Measurements from ENCODE around the gene HOXC11. TPM values are rescaled to one million over a fixed set of nuclear protein-coding genes. Genes with fewer than 3 reads are reported as not detected.

The HOXC11 gene
- total RNA-seq, 1 experiment from 2014 or later = not detected

GRCh38 chr12:53938326-53939140, 34.4 kb upstream of the HOXC11 start, which contains the start of gene HOXC13:
HOXC13 (plus strand) TSS chr12:53938831; CDS start chr12:53938907, 76 bp downstream.
- H3K36me3 ChIP-seq (replicated peaks; ENCODE audit: control insufficient read depth, insufficient read depth, low read length) = no peaks in the 10 kb centered on the region
- H3K27me3 ChIP-seq (ENCODE audit: control insufficient read depth, insufficient read depth, low read length) = peaks cover 100% of the 10 kb centered on the region
- no peak within 1 kb of the TSS; the same call in 1 of the 2 replicates for H3K4me3 ChIP-seq (ENCODE audit: insufficient read depth, low read depth, low read length)
- peak; percentile 98 for DNase-seq

GRCh38 chr12:53939141-53940108, 33.5 kb upstream of the HOXC11 start:
- Histone ChIP-seq H3K4me3 (ENCODE audit: insufficient read depth, low read depth, low read length) (no peak overlapping the region; the same call in 1 of the 2 replicates), H3K27me3 (ENCODE audit: control insufficient read depth, insufficient read depth, low read length) (peaks cover 100% of the 10 kb centered on the region), H3K36me3 (replicated peaks; ENCODE audit: control insufficient read depth, insufficient read depth, low read length) (no peaks in the 10 kb centered on the region)
- peak; percentile 81 for DNase-seq

- H3K4me3 ChIP-seq (ENCODE audit: insufficient read depth, low read depth, low read length) = no peak overlapping the region
- peak; percentile 28 for DNase-seq
- peaks cover 100% of the 10 kb centered on the region for H3K27me3 ChIP-seq (ENCODE audit: control insufficient read depth, insufficient read depth, low read length)
- H3K36me3 ChIP-seq (replicated peaks; ENCODE audit: control insufficient read depth, insufficient read depth, low read length) = no peaks in the 10 kb centered on the region
These were observed 32.4 kb upstream of the HOXC11 start for GRCh38 chr12:53940443-53941014.

DNA sequence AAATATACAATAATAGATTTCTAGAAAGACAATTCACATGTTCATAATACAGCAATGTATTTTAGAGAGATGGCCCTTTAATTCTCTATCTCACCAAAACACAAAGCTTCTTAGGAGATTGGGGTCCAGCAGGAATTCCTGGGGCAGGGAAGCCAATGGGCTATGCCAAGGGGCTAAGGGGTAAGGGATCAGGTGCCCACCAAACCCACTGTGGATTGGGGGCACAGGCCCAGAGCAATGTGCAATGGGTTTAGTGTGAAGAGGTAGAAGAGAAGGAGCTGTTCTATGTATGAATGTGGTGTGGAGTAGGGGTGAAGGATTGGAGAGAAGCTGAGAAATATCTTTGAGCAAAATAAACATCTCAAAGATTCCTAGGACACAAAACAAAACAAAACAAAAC, 31.7 kb upstream of the HOXC11 start:
- DNase-seq = peak; percentile 5
- Histone ChIP-seq H3K27me3 (ENCODE audit: control insufficient read depth, insufficient read depth, low read length) (peaks cover 100% of the 10 kb centered on the region), H3K36me3 (replicated peaks; ENCODE audit: control insufficient read depth, insufficient read depth, low read length) (no peaks in the 10 kb centered on the region), H3K4me3 (ENCODE audit: insufficient read depth, low read depth, low read length) (no peak overlapping the region)

- Histone ChIP-seq H3K4me3 (ENCODE audit: insufficient read depth, low read depth, low read length) (no peak overlapping the region), H3K27me3 (ENCODE audit: control insufficient read depth, insufficient read depth, low read length) (peaks cover 100% of the 10 kb centered on the region), H3K36me3 (replicated peaks; ENCODE audit: control insufficient read depth, insufficient read depth, low read length) (no peaks in the 10 kb centered on the region)
- DNase-seq = peak; percentile 11
These were observed 31.2 kb upstream of the HOXC11 start for GRCh38 chr12:53941750-53942149.

DNA sequence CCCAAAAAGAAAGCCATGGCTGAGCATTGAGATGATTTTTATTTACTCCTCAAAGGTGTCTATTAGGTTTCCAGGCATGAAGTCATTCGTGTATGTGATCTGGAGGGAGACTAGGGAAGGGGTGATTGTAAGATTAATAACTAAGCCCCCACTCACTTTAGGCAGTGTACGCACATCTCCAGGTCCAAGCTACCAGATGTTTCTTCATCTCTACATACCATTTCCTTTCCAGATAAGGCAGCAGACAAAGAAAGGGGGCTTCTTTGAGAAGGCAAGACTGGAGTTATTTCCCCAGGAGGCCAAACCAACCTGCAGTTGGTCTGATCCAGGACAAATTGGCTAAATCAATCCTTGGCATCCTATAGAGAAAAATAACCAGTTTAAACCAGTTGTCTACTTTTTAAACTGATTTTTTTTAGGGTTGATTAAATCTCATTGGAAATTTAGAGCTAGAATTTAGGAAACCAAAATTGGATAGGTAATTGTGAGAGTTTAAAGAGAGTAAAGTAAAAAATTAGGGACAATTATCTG, 30.4 kb upstream of the HOXC11 start:
- Histone ChIP-seq H3K27me3 (ENCODE audit: control insufficient read depth, insufficient read depth, low read length) (peaks cover 100% of the 10 kb centered on the region), H3K4me3 (ENCODE audit: insufficient read depth, low read depth, low read length) (no peak overlapping the region), H3K36me3 (replicated peaks; ENCODE audit: control insufficient read depth, insufficient read depth, low read length) (no peaks in the 10 kb centered on the region)
- DNase-seq = no peak

GRCh38 chr12:53944209-53944608, 28.7 kb upstream of the HOXC11 start:
- no peaks in the 10 kb centered on the region for H3K36me3 ChIP-seq (replicated peaks; ENCODE audit: control insufficient read depth, insufficient read depth, low read length)
- H3K4me3 ChIP-seq (ENCODE audit: insufficient read depth, low read depth, low read length) = no peak overlapping the region
- H3K27me3 ChIP-seq (ENCODE audit: control insufficient read depth, insufficient read depth, low read length) = peaks cover 100% of the 10 kb centered on the region
- DNase-seq = peak; percentile 25

DNA sequence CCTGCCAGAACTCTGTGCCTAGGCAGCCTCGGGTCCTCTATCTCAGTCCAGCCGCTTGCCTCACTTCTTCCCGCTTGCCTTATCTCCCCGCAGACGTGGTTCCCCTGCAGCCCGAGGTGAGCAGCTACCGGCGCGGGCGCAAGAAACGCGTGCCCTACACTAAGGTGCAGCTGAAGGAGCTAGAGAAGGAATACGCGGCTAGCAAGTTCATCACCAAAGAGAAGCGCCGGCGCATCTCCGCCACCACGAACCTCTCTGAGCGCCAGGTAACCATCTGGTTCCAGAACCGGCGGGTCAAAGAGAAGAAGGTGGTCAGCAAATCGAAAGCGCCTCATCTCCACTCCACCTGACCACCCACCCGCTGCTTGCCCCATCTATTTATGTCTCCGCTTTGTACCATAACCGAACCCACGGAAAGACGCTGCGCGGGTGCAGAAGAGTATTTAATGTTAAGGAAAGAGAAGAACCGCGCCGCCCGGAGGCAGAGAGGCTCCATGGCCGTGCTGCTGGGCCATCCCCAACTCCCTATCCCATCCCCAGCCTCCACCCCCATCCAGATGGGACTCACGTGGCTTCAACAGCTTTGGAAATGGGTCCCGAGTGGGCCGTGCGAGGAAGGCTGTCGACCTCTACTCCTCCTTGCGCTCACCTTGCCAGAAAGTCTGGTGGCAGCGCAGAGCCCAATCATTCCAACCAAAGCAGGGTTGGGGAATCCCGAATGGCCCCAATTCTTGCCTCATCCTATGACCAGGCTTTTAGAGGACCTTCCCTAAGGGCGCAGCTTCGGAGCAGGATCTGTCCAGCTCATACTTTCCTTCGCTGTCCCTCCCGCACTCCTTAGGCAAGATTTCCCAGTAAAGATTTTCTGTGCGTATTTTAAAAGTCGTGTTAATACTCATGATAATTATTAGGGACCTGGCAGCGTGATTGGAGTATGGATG, 27.7 kb upstream of the HOXC11 start:
- no peak overlapping the region for H3K4me3 ChIP-seq (ENCODE audit: insufficient read depth, low read depth, low read length)
- H3K36me3 ChIP-seq (replicated peaks; ENCODE audit: control insufficient read depth, insufficient read depth, low read length) = no peaks in the 10 kb centered on the region
- peak; percentile 78 for DNase-seq
- H3K27me3 ChIP-seq (ENCODE audit: control insufficient read depth, insufficient read depth, low read length) = peaks cover 100% of the 10 kb centered on the region

DNA sequence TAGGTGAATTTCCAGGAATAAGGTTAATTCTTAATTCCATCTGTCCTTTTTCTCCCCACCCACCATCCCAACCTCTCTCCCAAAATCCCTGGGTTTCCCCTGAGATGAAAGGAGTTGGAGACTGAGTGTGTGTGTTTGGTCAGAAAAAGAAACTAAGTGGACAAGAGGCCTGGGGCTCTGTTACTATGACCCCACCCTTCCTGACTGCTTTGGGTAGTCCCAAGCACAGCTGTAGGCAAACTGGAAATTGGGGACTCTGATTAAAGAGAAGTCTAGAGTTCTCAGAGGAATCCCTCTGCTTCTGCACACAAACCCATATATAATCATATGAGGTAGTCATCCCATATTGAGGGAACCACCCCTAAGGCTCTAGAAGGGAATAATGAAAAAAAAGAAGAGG, 25.2 kb upstream of the HOXC11 start:
- peak; percentile 13 for DNase-seq
- Histone ChIP-seq H3K4me3 (ENCODE audit: insufficient read depth, low read depth, low read length) (no peak overlapping the region), H3K36me3 (replicated peaks; ENCODE audit: control insufficient read depth, insufficient read depth, low read length) (no peaks in the 10 kb centered on the region), H3K27me3 (ENCODE audit: control insufficient read depth, insufficient read depth, low read length) (peaks cover 100% of the 10 kb centered on the region)

DNA sequence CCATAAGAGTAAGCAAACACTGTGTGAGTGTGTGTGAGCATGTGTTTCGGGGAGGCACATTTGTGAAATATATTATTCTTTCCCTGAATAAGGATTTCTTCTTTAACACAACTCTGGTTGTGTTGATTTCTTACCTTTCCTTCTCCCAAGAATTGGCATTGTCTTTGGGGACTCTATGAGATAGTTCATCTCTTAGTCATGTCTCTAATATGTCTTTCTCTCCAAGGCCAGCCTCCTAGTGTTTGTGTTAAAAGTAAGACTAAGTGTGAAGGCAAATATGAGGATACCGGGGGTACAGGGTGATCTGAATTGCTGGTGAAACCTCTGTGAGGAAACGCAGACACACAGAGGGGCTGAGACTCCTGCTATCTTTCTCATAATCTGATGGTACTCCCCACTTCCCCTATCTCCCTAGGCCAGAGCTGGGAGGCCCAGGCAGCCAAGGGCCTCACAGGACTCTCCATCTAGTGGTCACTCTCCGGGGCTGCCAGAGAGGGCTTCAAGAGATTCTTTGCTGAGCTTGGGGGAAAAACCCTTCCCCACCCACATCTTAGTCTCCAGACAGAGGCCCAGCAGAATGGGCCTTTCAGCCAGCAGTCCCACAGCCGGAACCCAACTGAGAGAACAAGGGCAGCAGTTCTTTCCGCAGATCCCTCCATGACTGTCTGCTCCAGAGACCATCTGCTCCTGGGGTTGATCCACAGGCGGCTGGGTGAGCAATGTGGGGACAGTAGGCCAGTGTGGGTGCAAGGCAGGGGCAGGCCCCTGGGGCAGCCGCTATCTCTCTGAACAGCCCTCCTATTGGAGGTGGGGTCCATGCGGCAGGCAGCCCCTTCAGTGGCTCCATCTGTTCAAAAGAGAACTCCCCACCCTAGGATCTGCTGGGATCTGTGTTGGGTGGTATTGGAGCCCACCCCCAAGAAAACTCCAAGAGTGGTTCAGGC, 24.0 kb upstream of the HOXC11 start:
- Histone ChIP-seq H3K36me3 (replicated peaks; ENCODE audit: control insufficient read depth, insufficient read depth, low read length) (no peaks in the 10 kb centered on the region), H3K4me3 (ENCODE audit: insufficient read depth, low read depth, low read length) (no peak overlapping the region), H3K27me3 (ENCODE audit: control insufficient read depth, insufficient read depth, low read length) (peaks cover 100% of the 10 kb centered on the region)
- peak; percentile 61 for DNase-seq

- DNase-seq = peak; percentile 75
- H3K36me3 ChIP-seq (replicated peaks; ENCODE audit: control insufficient read depth, insufficient read depth, low read length) = no peaks in the 10 kb centered on the region
- peaks cover 100% of the 10 kb centered on the region for H3K27me3 ChIP-seq (ENCODE audit: control insufficient read depth, insufficient read depth, low read length)
- H3K4me3 ChIP-seq (ENCODE audit: insufficient read depth, low read depth, low read length) = no peak overlapping the region
These were observed 23.1 kb upstream of the HOXC11 start for GRCh38 chr12:53949631-53950436.

- Histone ChIP-seq H3K4me3 (ENCODE audit: insufficient read depth, low read depth, low read length) (no peak overlapping the region), H3K36me3 (replicated peaks; ENCODE audit: control insufficient read depth, insufficient read depth, low read length) (no peaks in the 10 kb centered on the region), H3K27me3 (ENCODE audit: control insufficient read depth, insufficient read depth, low read length) (peaks cover 100% of the 10 kb centered on the region)
- DNase-seq = no peak
These were observed 22.5 kb upstream of the HOXC11 start for GRCh38 chr12:53950437-53950773.
